GM10847 (cell line): Measurements from ENCODE around the gene UNC93A.

Experiments used
- POLR2A ChIP-seq: IDR thresholded peaks from 2 replicates; pipeline ENCODE4 v1.6.1; 2011; ENCODE audit not compliant: insufficient read length; ENCODE audit errors: extremely low read depth

UNC93A gene

GRCh38 chr6:167294241-167294640 lies 3.1 kb downstream of the UNC93A start:
- no peak for TF ChIP-seq POLR2A

DNA sequence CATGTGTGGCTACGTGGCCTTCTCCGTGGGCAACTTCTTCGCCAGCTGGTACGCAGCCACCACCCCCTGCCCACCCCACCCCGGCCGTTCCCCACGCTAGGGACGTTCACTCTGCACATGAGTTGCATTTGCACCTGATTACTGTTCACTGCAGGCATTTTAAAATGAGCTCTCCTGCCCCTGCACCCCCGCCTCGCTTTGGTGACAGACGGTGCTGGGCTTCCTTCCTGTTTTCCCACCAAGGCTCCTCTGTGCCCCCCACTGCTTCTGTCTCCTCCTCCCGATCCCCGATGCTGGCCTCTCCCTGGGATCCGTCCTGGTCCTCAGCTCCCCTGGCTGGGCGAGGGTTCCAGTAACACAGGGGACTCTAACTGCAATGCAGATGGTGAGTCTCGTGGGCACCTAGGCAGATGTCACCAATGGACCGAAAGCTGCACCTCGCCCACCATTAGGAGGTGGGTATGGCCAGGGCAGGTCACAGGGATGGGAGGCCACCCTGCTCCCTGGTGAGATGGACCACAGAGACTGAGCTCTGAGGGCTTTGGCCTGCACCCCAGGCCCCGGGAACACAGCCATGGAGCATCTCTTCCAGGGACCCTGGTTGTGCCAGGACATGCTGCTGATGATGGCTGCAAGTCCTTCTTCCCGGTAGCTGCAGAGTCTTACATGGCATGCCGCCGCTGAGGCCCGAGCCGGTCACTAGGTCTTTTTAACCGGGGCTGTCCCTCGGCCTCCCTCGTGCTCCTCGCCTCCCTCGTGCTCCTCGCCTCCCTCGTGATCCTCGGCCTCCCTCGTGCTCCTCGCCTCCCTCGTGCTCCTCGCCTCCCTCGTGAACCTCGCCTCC lies 3.8 kb downstream of the UNC93A start:
- TF ChIP-seq POLR2A, result no peak

DNA sequence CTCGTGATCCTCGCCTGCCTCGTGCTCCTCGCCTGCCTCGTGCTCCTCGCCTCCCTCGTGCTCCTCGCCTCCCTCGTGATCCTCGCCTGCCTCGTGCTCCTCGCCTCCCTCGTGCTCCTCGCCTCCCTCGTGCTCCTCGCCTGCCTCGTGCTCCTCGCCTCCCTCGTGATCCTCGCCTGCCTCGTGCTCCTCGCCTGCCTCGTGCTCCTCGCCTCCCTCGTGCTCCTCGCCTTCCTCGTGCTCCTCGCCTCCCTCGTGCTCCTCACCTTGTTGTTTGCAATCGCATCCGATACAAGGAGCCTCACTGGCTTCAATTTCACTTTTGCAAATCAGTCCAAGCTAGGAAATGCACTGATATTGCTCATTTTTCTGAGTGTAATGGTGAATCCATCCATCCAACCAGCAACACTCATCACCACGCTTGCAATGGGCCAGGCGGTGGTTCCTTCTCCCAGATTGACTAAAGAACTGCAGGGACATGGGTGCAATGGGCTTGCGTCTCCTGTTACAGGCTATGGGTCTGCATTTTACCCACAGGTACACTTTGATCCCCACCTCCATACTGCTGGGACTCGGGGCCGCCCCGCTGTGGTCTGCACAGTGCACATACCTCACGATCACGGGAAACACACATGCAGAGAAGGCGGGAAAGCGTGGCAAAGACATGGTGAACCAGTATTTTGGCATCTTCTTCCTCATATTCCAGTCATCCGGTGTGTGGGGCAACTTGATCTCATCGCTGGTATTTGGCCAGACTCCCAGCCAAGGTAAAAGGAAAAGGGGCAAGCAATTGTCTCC lies 4.6 kb downstream of the UNC93A start:
- TF ChIP-seq POLR2A, result no peak

GRCh38 chr6:167296293-167296690 lies 5.2 kb downstream of the UNC93A start:
- no peak for TF ChIP-seq POLR2A

DNA sequence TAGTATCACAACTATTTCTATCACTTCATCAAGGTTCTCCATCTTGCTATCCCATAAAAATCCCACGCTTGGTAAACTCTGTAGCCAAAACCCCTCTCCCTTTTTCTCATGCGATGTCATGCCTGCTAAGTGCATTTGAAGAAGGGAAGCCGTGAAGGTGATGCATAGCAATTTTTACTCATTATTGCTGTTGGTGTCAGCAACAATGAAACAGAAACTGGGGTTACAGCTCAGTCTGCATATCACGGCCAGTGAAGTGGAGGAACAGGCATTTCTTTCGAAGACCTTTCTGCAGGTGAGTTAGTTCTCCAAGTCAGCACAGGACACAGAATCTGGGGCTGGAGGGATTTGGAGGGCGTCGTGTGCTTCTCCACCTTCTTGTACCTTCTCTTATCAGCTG lies 5.8 kb downstream of the UNC93A start:
- no peak for TF ChIP-seq POLR2A

- no peak for TF ChIP-seq POLR2A
Observed at GRCh38 chr6:167298127-167298526, 7.0 kb downstream of the UNC93A start.

- TF ChIP-seq POLR2A, result no peak
Observed at GRCh38 chr6:167299641-167300308, 8.7 kb downstream of the UNC93A start.

GRCh38 chr6:167300902-167301777 lies 10.0 kb downstream of the UNC93A start:
- TF ChIP-seq POLR2A, result no peak

- no peak for TF ChIP-seq POLR2A
Observed at GRCh38 chr6:167302074-167302473, 11.0 kb downstream of the UNC93A start.

GRCh38 chr6:167302796-167303195 lies 11.7 kb downstream of the UNC93A start:
- TF ChIP-seq POLR2A, result no peak

DNA sequence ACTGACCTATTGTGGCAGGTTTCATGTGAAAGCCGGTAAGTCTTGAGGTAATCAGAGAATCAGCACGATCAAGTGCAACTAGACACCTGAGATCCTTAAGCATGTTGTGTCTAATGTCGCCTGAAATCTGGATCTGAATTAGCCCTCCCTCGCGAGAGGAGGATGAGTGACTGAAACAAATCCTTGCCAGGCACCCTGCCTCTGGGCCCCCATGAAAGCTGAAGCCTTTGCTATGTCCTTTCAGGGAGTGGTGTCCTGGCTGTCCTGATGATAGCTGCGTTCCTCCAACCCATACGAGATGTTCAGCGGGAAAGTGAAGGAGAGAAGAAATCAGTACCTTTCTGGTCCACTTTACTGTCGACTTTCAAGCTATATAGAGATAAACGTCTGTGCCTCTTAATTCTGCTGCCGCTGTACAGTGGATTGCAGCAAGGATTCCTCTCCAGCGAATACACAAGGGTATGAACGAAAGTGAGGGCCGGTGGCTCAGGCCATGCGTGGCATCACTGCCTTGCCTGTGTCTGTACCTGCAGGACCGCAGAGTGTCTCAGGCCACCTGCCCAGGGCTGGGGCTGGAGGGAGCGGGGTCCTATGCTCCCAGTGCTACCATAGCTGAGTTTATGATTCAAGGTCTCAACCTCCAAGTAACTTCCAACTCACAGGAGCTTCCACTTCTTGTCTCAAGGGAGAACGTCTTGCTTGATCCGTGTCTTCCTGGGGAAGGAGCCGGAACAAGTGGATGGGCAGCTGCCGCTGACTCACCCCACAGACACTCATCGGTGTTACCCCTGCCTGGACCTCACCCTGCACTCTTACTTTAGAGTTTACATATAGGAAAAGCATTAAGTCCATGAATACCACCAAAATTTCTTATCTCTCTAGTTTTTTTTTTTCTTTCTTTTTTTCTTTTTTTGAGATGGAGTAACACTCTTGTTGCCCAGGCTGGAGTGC lies 12.8 kb downstream of the UNC93A start:
- TF ChIP-seq POLR2A, result no peak

DNA sequence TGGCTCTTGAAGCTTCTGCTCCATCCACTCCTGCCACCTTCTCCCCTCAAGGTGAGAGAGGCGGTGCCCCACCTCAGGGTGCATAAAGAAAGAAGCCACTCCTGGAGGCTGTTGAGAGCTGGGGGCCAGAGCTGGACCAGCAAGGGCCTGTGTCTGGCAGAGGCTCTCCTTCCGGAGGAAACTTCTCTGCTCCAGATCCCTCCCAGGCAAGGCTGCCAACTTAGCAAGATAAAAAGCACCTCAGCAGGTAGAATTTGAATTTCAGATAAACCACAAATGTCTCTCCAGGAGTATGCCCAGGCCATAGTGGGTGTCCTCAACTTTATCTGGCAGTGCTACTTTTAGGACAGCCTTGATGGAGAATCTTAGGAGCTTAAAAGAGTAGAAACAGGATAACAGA lies 13.8 kb downstream of the UNC93A start:
- TF ChIP-seq POLR2A, result no peak

GRCh38 chr6:167305796-167306195 lies 14.7 kb downstream of the UNC93A start:
- no peak for TF ChIP-seq POLR2A

GRCh38 chr6:167306401-167306998 lies 15.4 kb downstream of the UNC93A start:
- no peak for TF ChIP-seq POLR2A
